ENCODE measurements around the gene TRIM66.

TRIM66 gene

DNA sequence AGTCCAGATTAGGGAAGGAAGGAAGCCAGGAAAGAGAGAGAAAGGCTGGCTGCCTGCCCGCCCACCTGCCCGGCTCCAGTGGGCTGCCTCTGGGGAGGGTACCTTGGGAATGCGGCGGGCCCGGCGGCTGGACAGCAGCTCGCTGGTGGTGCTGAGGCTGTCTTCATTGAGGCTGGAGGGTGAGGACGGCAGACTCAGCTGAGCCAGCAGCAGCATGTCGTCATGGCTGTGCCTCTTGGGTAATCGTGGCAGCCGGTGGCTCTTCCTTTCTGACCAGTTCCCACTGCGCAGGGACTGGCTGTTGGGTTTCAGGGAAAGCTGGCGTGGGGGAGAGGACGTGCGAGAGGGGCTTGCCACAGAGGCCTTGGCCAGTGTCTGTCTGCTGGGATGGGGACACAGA is 33.0 kb upstream of the TRIM66 start:
- no peak for DNase-seq (ENCODE audit: low read depth)
- TF ChIP-seq CTCF (IDR thresholded peaks at IDR 0.05; ENCODE audit: low read length, missing control alignments), result no peak
- no peak overlapping the region for H3K4me3 ChIP-seq (replicated peaks; ENCODE audit: low read depth, low read length)

DNA sequence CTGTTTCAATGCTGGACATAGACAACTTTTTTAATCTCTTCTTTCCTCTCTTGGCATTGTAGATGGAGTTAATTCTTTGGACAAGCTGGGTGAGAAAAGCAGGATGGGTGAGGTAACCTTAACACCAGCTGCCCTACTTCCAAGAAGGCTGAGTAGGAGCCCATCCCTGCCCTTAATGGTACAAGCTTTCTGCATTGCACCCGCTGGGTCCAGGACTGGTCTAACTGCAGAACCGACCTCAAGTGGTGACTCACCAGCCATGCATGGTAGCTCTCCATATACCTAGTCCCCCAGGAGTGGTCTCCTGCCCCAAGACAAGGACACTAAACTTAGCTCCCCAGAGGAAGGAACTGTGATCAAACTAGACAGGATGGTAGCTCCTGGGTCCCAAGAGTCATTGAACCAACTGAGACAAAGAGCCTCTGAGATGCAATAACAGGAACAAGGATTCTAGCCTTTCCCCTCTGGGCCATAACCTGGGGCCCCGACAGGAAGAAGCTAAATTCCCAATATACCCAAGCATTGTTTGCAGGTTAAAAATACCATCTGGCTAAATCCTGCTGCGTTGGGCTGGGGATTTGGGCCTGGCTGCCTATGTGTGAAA is 32.3 kb upstream of the TRIM66 start:
- no peak for DNase-seq (ENCODE audit: low read depth)
- TF ChIP-seq CTCF (IDR thresholded peaks at IDR 0.05; ENCODE audit: low read length, missing control alignments), result no peak
- no peak overlapping the region for H3K4me3 ChIP-seq (replicated peaks; ENCODE audit: low read depth, low read length)

GRCh38 chr11:8713760-8714454 is 31.4 kb upstream of the TRIM66 start:
- no peak overlapping the region for H3K4me3 ChIP-seq (replicated peaks; ENCODE audit: low read depth, low read length)
- TF ChIP-seq CTCF (IDR thresholded peaks at IDR 0.05; ENCODE audit: low read length, missing control alignments), result no peak

GRCh38 chr11:8712506-8712905 is 30.0 kb upstream of the TRIM66 start:
- H3K4me3 ChIP-seq (replicated peaks; ENCODE audit: low read depth, low read length), result no peak overlapping the region
- TF ChIP-seq CTCF (IDR thresholded peaks at IDR 0.05; ENCODE audit: low read length, missing control alignments), result no peak
- no peak for DNase-seq (ENCODE audit: low read depth)

More at GRCh38 chr11:8713760-8714454, 31.4 kb upstream of the TRIM66 start:
- no peak for DNase-seq (ENCODE audit: low read depth)

- no peak for DNase-seq (ENCODE audit: low read depth)
- no peak for TF ChIP-seq CTCF (IDR thresholded peaks at IDR 0.05; ENCODE audit: low read length, missing control alignments)
- H3K4me3 ChIP-seq (replicated peaks; ENCODE audit: low read depth, low read length), result no peak overlapping the region
Measured at GRCh38 chr11:8711895-8712442, 29.5 kb upstream of the TRIM66 start.

- H3K4me3 ChIP-seq (replicated peaks; ENCODE audit: low read depth, low read length), result no peak overlapping the region
- DNase-seq (ENCODE audit: low read depth), result no peak
- no peak for TF ChIP-seq CTCF (IDR thresholded peaks at IDR 0.05; ENCODE audit: low read length, missing control alignments)
Measured at GRCh38 chr11:8709777-8710176, 27.3 kb upstream of the TRIM66 start.

Measured in fibroblast of pulmonary artery (primary cell).